WTC11 (cell line): Measurements from ENCODE around the gene COL20A1.

Experiments used
- CBFB ChIP-seq: sonication (generic); formaldehyde crosslinking; IDR thresholded peaks from 2 replicates; pipeline ENCODE4 v1.8.1; 2022; ENCODE audit warnings: mild to moderate bottlenecking, low read depth, missing genetic modification reagents
- CTCF ChIP-seq: fragments of 200-600 bp; IDR thresholded peaks from 2 replicates; pipeline ENCODE4 v1.8.0; 2022; ENCODE audit warnings: antibody characterized with exemption
- ZNF121 ChIP-seq: sonication (generic); formaldehyde crosslinking; IDR thresholded peaks from 2 replicates; pipeline ENCODE4 v1.8.0; 2023; ENCODE audit warnings: missing genetic modification reagents
- TF ChIP-seq, protein P1 (sequence below): sonication (generic); formaldehyde crosslinking; IDR thresholded peaks from 2 replicates; pipeline ENCODE4 v1.8.0; 2022; ENCODE audit warnings: mild to moderate bottlenecking, missing genetic modification reagents

DNA sequence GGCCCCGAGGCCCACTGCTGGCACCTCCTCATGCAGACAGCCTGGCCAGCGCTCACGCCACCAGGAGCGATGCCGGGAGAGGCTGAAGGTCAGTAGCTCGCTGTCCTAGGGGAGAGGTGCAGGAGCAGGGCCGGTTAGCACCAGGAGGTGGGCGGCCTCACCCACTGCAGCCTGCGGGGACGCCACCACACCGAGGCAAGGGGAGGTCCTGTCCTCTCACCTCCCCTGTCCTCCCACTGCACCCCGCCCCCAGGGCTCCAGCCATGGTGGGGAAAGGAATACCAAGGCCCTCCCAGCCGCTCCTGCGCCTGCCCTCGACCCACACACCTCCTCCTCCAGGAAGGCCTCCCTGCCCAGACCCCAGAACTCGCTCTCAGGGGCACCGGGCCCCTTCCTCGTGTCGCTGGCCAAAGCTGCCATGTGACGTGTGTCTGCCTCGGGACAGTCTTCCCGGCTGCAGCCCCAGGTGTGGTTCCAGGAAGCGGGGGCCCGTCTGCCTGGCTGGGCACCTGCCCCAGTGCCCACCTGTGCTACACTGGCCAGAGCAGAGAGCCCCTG lies 45.2 kb upstream of the COL20A1 start:
- TF ChIP-seq ZNF121 (CRISPR knock-in tag), result no peak
- TF ChIP-seq, protein P1, sequence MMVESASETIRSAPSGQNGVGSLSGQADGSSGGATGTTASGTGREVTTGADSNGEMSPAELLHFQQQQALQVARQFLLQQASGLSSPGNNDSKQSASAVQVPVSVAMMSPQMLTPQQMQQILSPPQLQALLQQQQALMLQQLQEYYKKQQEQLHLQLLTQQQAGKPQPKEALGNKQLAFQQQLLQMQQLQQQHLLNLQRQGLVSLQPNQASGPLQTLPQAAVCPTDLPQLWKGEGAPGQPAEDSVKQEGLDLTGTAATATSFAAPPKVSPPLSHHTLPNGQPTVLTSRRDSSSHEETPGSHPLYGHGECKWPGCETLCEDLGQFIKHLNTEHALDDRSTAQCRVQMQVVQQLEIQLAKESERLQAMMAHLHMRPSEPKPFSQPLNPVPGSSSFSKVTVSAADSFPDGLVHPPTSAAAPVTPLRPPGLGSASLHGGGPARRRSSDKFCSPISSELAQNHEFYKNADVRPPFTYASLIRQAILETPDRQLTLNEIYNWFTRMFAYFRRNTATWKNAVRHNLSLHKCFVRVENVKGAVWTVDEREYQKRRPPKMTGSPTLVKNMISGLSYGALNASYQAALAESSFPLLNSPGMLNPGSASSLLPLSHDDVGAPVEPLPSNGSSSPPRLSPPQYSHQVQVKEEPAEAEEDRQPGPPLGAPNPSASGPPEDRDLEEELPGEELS (CRISPR knock-in tag), result no peak
- no peak for TF ChIP-seq CTCF
- no peak for TF ChIP-seq CBFB (CRISPR knock-in tag)
